Breast epithelium (tissue), 4 donors: ENCODE measurements around the gene PLEKHA8. TPM values are rescaled to one million over a fixed set of nuclear protein-coding genes. Genes with fewer than 3 reads are reported as not detected.

Experiments used
- DNase-seq, 2 donors: peaks; one replicate each; pipeline ENCODE4 v3.0.0-alpha.2; 2019; ENCODE audit warnings: low spot score in 2 of 2
- H3K27ac ChIP-seq, 2 donors: fragments of 200-600 bp; sonication (generic) in 1 of 2; one replicate each; pipeline ENCODE4 v1.5.1; 2016 to 2019; ENCODE audit warnings: mild to moderate bottlenecking in 1 of 2
- H3K27me3 ChIP-seq, 2 donors: fragments of 200-600 bp; sonication (generic) in 1 of 2; one replicate each; pipeline versions ENCODE4 v1.5.1 to v1.6.0; 2017 to 2019; ENCODE audit warnings: control low read depth in 1 of 2, mild to moderate bottlenecking in 1 of 2
- H3K36me3 ChIP-seq: fragments of 200-600 bp; one replicate; pipeline ENCODE4 v1.5.1; 2019
- H3K4me1 ChIP-seq, 2 donors: fragments of 200-600 bp; sonication (generic); one replicate each; pipeline ENCODE4 v1.5.1; 2016 to 2019; ENCODE audit warnings: control low read depth in 1 of 2
- H3K4me3 ChIP-seq, 3 donors: fragments of 200-600 bp; sonication (generic); 1 replicate in 2 of 3; 2 replicates in 1 of 3; pipeline ENCODE4 v1.5.1; 2016 to 2019; ENCODE audit warnings: mild to moderate bottlenecking in 3 of 3, moderate library complexity in 2 of 3
- H3K9me3 ChIP-seq, 2 donors: fragments of 200-600 bp; sonication (generic) in 1 of 2; one replicate each; pipeline ENCODE4 v1.5.1; 2016 to 2019; ENCODE audit warnings: control low read depth in 1 of 2
- POLR2A ChIP-seq: fragments of 450-650 bp; IDR thresholded peaks from one replicate; pipeline ENCODE4 v1.6.1; 2016; ENCODE audit warnings: antibody characterized with exemption, mild to moderate bottlenecking, moderate library complexity
- POLR2AphosphoS5 ChIP-seq, 3 donors: sonication (generic); formaldehyde crosslinking; IDR thresholded peaks; one replicate each; pipeline ENCODE4 v1.6.1; 2017; ENCODE audit warnings: antibody characterized with exemption in 3 of 3
- intact Hi-C: fragments of 100-400 bp; cut with DNase I; formaldehyde crosslinking; loops from one replicate; pipeline ENCODE4 v1.15.1; 2023; ENCODE audit warnings: low total_unique reads
- total RNA-seq, 3 donors: library from RNA; depleted of rRNA; stranded (reverse); fragments of >200 nt; gene quantifications; one replicate each; pipeline ENCODE4 v1.1.0, GENCODE V29; 2016
- TF ChIP-seq, protein P1 (sequence below), 3 donors: fragments of 450-650 bp; IDR thresholded peaks; one replicate each; pipeline ENCODE4 v1.5.1; 2016 to 2017; ENCODE audit warnings: antibody characterized with exemption in 3 of 3, mild to moderate bottlenecking in 3 of 3, moderate library complexity in 3 of 3

PLEKHA8 gene
- total RNA-seq, 3 donors from 2014 or later = 7.5 to 15.1 (median 14.0) TPM

DNA sequence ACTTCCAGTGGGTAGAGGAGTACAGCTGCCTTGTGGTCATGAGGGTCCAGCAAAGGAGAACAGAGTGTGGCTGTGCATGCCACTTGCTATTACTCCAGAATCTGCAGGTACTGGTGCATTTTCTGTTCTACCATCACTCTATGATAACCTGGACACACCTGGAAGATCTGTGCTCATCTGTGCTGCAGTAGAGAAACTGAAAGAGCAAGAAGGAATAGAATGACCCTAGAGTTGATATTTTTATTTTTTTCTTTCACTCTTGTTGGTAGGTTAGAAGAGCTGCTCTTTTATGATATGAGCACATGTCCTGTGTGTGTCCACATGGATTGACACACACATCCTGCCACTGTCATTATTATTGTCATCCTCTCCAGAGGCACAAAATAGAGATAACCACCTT is 58.3 kb downstream of the PLEKHA8 start:
- Histone ChIP-seq H3K4me1 (no peaks in the 10 kb centered on the region), H3K27ac (no peak overlapping the region), H3K4me3 (no peak overlapping the region), H3K36me3 (no peaks in the 10 kb centered on the region), H3K27me3 (no peaks in the 10 kb centered on the region), H3K9me3 (no peaks in the 10 kb centered on the region)
- intact Hi-C loops = no loop called here
- DNase-seq = no peak
- TF ChIP-seq, protein P1, sequence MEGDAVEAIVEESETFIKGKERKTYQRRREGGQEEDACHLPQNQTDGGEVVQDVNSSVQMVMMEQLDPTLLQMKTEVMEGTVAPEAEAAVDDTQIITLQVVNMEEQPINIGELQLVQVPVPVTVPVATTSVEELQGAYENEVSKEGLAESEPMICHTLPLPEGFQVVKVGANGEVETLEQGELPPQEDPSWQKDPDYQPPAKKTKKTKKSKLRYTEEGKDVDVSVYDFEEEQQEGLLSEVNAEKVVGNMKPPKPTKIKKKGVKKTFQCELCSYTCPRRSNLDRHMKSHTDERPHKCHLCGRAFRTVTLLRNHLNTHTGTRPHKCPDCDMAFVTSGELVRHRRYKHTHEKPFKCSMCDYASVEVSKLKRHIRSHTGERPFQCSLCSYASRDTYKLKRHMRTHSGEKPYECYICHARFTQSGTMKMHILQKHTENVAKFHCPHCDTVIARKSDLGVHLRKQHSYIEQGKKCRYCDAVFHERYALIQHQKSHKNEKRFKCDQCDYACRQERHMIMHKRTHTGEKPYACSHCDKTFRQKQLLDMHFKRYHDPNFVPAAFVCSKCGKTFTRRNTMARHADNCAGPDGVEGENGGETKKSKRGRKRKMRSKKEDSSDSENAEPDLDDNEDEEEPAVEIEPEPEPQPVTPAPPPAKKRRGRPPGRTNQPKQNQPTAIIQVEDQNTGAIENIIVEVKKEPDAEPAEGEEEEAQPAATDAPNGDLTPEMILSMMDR (IDR thresholded peaks at IDR 0.05) = no peak
- no peak for TF ChIP-seq POLR2AphosphoS5 (IDR thresholded peaks at IDR 0.05)
- no peak for TF ChIP-seq POLR2A

DNA sequence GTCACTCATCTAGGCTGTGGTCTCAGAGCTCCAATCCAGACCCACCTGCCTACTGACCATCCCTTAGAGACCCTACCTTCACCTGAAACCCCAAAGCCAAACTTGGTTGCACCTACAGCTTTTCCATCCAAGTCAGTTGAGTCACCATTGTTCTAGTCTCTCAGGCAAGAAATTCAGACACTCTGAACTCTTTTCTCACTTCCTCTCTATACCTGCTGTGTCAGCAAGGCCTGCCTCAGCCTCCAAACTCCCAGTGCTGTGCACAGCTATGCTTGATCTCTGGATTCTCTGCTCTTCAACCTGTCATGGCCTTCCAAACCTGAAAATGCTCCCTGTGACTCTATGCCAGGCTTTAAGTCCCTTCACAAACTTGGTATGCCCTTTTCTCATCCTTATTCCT is 59.2 kb downstream of the PLEKHA8 start:
- Histone ChIP-seq H3K27me3 (no peaks in the 10 kb centered on the region), H3K9me3 (no peaks in the 10 kb centered on the region), H3K4me1 (no peaks in the 10 kb centered on the region), H3K27ac (no peak overlapping the region), H3K36me3 (no peaks in the 10 kb centered on the region), H3K4me3 (no peak overlapping the region)
- no peak for DNase-seq
- TF ChIP-seq, protein P1 (IDR thresholded peaks at IDR 0.05) = no peak
- TF ChIP-seq POLR2A = no peak
- TF ChIP-seq POLR2AphosphoS5 (IDR thresholded peaks at IDR 0.05) = no peak
- intact Hi-C loops = no loop called here

DNA sequence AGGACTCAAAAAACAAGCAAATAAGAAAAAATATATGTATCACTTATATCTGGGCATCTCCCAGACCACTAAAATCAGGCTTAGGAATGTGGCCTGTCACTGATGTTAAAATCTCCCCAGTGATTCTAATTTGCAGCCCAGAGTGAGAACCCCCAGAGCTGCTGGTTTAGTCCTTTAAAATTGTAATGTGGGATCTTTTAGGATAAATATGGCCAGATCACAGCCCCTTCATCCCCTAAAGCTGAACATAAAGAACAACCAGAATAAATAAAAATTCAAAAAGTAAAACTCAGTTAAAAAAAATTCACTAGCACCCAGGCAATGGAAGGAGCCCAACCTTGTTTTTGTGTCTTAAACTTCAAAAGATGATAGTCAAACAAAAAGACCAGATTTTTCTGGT is 60.1 kb downstream of the PLEKHA8 start:
- no peaks in the 10 kb centered on the region for H3K36me3 ChIP-seq
- intact Hi-C loops = no loop called here
- TF ChIP-seq POLR2A = no peak
- TF ChIP-seq, protein P1 (IDR thresholded peaks at IDR 0.05) = no peak
- TF ChIP-seq POLR2AphosphoS5 (IDR thresholded peaks at IDR 0.05) = no peak
- H3K27ac ChIP-seq = no peak overlapping the region
- no peak overlapping the region for H3K4me3 ChIP-seq
- no peaks in the 10 kb centered on the region for H3K27me3 ChIP-seq
- no peaks in the 10 kb centered on the region for H3K4me1 ChIP-seq
- DNase-seq = no peak
- no peaks in the 10 kb centered on the region for H3K9me3 ChIP-seq

DNA sequence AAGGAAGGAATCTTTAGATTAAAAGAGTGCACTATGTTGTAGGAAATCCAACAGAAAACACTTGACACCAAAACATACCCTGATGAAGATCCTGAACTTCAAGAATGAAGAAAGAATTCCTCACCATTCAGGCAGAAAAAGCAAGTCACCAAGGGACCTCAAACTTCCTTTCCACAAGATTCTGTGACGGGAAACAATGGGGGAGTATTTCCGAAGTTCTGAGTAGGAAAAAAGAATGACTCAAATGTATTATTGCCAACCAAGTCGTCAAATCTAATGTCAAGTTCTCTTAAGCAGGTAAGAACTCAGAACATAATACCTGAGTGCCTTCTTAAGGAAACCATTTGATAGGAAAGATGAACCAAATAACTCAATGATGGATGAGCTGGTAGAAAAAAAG is 61.9 kb downstream of the PLEKHA8 start:
- intact Hi-C loops = no loop called here
- Histone ChIP-seq H3K9me3 (no peaks in the 10 kb centered on the region), H3K4me3 (no peak overlapping the region), H3K27me3 (no peaks in the 10 kb centered on the region), H3K27ac (no peak overlapping the region), H3K36me3 (no peaks in the 10 kb centered on the region), H3K4me1 (no peaks in the 10 kb centered on the region)
- DNase-seq = no peak
- TF ChIP-seq, protein P1 (IDR thresholded peaks at IDR 0.05) = no peak
- TF ChIP-seq POLR2AphosphoS5 (IDR thresholded peaks at IDR 0.05) (no peak), POLR2A (no peak)

DNA sequence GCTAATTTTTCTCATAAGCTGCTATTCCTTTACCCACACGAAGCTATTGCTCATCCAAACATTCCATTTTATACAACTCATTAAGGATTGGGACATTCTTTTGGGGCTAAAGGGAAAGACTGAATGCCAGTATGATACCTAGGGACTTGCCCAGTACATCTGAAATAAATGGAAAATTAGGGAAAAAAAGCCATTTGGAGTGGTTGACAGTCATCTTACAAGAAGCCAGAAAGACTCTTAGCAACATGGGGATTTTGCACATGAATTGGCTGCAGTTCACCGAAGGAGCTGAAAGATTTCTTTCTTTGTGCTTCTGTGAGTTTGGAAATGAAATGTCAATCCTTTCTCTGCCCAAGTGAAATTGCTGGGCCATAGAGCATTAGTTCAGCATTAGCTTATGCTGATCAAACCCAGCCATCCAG is 63.3 kb downstream of the PLEKHA8 start:
- intact Hi-C loops = no loop called here
- H3K27ac ChIP-seq = peak overlapping the region in 1 of 2 donors; percentile 22

More for the DNA sequence above, 63.3 kb downstream of the PLEKHA8 start:
- Histone ChIP-seq H3K36me3 (no peaks in the 10 kb centered on the region), H3K9me3 (no peaks in the 10 kb centered on the region), H3K4me3 (no peak overlapping the region), H3K27me3 (no peaks in the 10 kb centered on the region), H3K4me1 (no peaks in the 10 kb centered on the region)
- TF ChIP-seq POLR2A (no peak), POLR2AphosphoS5 (IDR thresholded peaks at IDR 0.05) (no peak)
- TF ChIP-seq, protein P1 (IDR thresholded peaks at IDR 0.05) = no peak
- no peak for DNase-seq
